ENCODE measurements around the gene BIRC7. TPM values are rescaled to one million over a fixed set of nuclear protein-coding genes. Genes with fewer than 3 reads are reported as not detected.

Gene BIRC7
- polyA plus RNA-seq, 1 donor (not counting 4 experiments of a cell fraction or from before 2014, with no cell fraction given): not detected

GRCh38 chr20:63222541-63222940, 13.2 kb upstream of the BIRC7 start:
- Histone ChIP-seq H3K4me1 (ENCODE audit: control insufficient read depth, extremely low read depth, insufficient read depth, low read length) (no peaks in the 10 kb centered on the region), H3K4me2 (ENCODE audit: control insufficient read depth, extremely low read depth, insufficient read depth, low read depth, low read length) (no peak overlapping the region), H3K36me3 (ENCODE audit: control insufficient read depth in 2 of 2, extremely low read depth in 1 of 2, insufficient read depth in 2 of 2, low read length in 2 of 2) (no peaks in the 10 kb centered on the region), H3K27ac (ENCODE audit: control insufficient read depth, insufficient read depth, low read length) (no peak overlapping the region), H4K20me1 (ENCODE audit: control insufficient read depth, extremely low read depth, insufficient read depth, low read length) (no peaks in the 10 kb centered on the region), H3K9me3 (ENCODE audit: control insufficient read depth, low read depth, low read length) (no peaks in the 10 kb centered on the region), H3K27me3 (ENCODE audit: control insufficient read depth, extremely low read depth, insufficient read depth, low read length) (peaks cover 13% of the 10 kb centered on the region), H3K9me1 (ENCODE audit: control insufficient read depth, extremely low read depth, insufficient read depth, low read length) (no peaks in the 10 kb centered on the region), H3K9ac (ENCODE audit: control insufficient read depth, extremely low read depth, insufficient read depth, low read length) (no peak overlapping the region), H3K4me3 (ENCODE audit: control insufficient read depth in 2 of 3, extremely low read depth in 1 of 3, insufficient read depth in 2 of 3, low read depth in 1 of 3, low read length in 3 of 3) (no peak overlapping the region), H2AFZ (ENCODE audit: control insufficient read depth, low read length) (no peak overlapping the region), H3K79me2 (ENCODE audit: control insufficient read depth, insufficient read depth, low read length) (no peaks in the 10 kb centered on the region)
- TF ChIP-seq CTCF (optimal IDR thresholded peaks at IDR 0.05 in 1 of 3, IDR thresholded peaks at IDR 0.05 in 1 of 3, conservative IDR thresholded peaks at IDR 0.05 in 1 of 3; ENCODE audit: extremely low read depth in 1 of 3, insufficient read depth in 2 of 3, low read length in 3 of 3) (no peak), EZH2 (IDR thresholded peaks at IDR 0.05; ENCODE audit: low read length) (no peak)
- dilution Hi-C loops (cut with MboI; ENCODE audit: extremely low pct_ligation_motif_present, low sequenced_read_pairs): loop anchor here (10.0 kb wide), 1 partner anchor 62 kb away; no protein-coding TSS in a partner anchor
- no peak for DNase-seq (ENCODE audit: low read depth, low spot score)
- FAIRE-seq: no peak

- Histone ChIP-seq H3K9me3 (ENCODE audit: control insufficient read depth, low read depth, low read length) (no peaks in the 10 kb centered on the region), H3K4me1 (ENCODE audit: control insufficient read depth, extremely low read depth, insufficient read depth, low read length) (no peaks in the 10 kb centered on the region), H3K27ac (ENCODE audit: control insufficient read depth, insufficient read depth, low read length) (no peak overlapping the region), H3K4me2 (ENCODE audit: control insufficient read depth, extremely low read depth, insufficient read depth, low read depth, low read length) (no peak overlapping the region), H3K4me3 (ENCODE audit: control insufficient read depth in 2 of 3, extremely low read depth in 1 of 3, insufficient read depth in 2 of 3, low read depth in 1 of 3, low read length in 3 of 3) (no peak overlapping the region), H2AFZ (ENCODE audit: control insufficient read depth, low read length) (no peak overlapping the region), H3K9ac (ENCODE audit: control insufficient read depth, extremely low read depth, insufficient read depth, low read length) (no peak overlapping the region), H3K79me2 (ENCODE audit: control insufficient read depth, insufficient read depth, low read length) (no peaks in the 10 kb centered on the region), H3K9me1 (ENCODE audit: control insufficient read depth, extremely low read depth, insufficient read depth, low read length) (no peaks in the 10 kb centered on the region), H3K27me3 (ENCODE audit: control insufficient read depth, extremely low read depth, insufficient read depth, low read length) (peaks cover 13% of the 10 kb centered on the region), H3K36me3 (ENCODE audit: control insufficient read depth in 2 of 2, extremely low read depth in 1 of 2, insufficient read depth in 2 of 2, low read length in 2 of 2) (no peaks in the 10 kb centered on the region), H4K20me1 (ENCODE audit: control insufficient read depth, extremely low read depth, insufficient read depth, low read length) (no peaks in the 10 kb centered on the region)
- FAIRE-seq: no peak
- dilution Hi-C loops (cut with MboI; ENCODE audit: extremely low pct_ligation_motif_present, low sequenced_read_pairs): loop anchor here (10.0 kb wide), 1 partner anchor 62 kb away; no protein-coding TSS in a partner anchor
- TF ChIP-seq CTCF (optimal IDR thresholded peaks at IDR 0.05 in 1 of 3, IDR thresholded peaks at IDR 0.05 in 1 of 3, conservative IDR thresholded peaks at IDR 0.05 in 1 of 3; ENCODE audit: extremely low read depth in 1 of 3, insufficient read depth in 2 of 3, low read length in 3 of 3) (peak; percentile 80 to 88 (median 83)), EZH2 (IDR thresholded peaks at IDR 0.05; ENCODE audit: low read length) (no peak)
- no peak for DNase-seq (ENCODE audit: low read depth, low spot score)
Observed at GRCh38 chr20:63223121-63223825, 12.4 kb upstream of the BIRC7 start.
